K562 (cell line): ENCODE results near the gene ZCCHC24. TPM values are rescaled to one million over a fixed set of nuclear protein-coding genes. Genes with fewer than 3 reads are reported as not detected.
A peak's percentile ranks its signal among the peaks of the same experiment; 100 is the strongest.

Source experiments
- CHCHD3 ChIP-seq: fragments of 250-450 bp; sonication (Bioruptor Pico); IDR thresholded peaks from 2 replicates; pipeline ENCODE4 v2.1.2; 2022; ENCODE audit warnings: mild to moderate bottlenecking
- FOXP1 ChIP-seq: sonication (generic); formaldehyde crosslinking; IDR thresholded peaks from 2 replicates; pipeline ENCODE4 v1.8.0; 2022; ENCODE audit warnings: mild to moderate bottlenecking, missing genetic modification reagents
- GTF2F1 ChIP-seq: IDR thresholded peaks from 2 replicates; pipeline ENCODE4 v1.6.1; 2011; ENCODE audit warnings: low read depth, low read length, improper control_type of control experiment
- TAF9B ChIP-seq: fragments of 450-650 bp; IDR thresholded peaks from 2 replicates; pipeline ENCODE4 v1.6.1; 2018; ENCODE audit warnings: mild to moderate bottlenecking; ENCODE audit not compliant: partially characterized antibody
- ZNF77 ChIP-seq: fragments of 250-450 bp; sonication (Bioruptor Pico); IDR thresholded peaks from 2 replicates; pipeline ENCODE4 v1.5.0; 2020
- polyA plus RNA-seq, 8 experiments: library from polyadenylated mRNA; depleted of rRNA in 4 of 8; stranded (reverse) in 5 of 8; unstranded in 3 of 8; fragments of >200 nt; fragmentation: Nextera tagmentation in 2 of 8; fragmentation: Illumina TruSeq in 1 of 8; extraction: Ambion mirVana in 2 of 8; extraction: Trizol in 1 of 8; gene quantifications; 2 replicates each; pipeline versions ENCODE4 v1.2.1 to v1.2.3, GENCODE V29; 2011 to 2014; ENCODE audit warnings: inconsistent platforms in 1 of 8, missing spikeins in 1 of 8
- total RNA-seq, 7 experiments: library from RNA; depleted of rRNA in 6 of 7; stranded (reverse); fragments of >200 nt in 6 of 7; fragmentation: Illumina TruSeq in 2 of 7; extraction: Trizol in 2 of 7; gene quantifications; 2 replicates each; pipeline versions ENCODE4 v1.2.1 to v1.2.3, GENCODE V29; 2011 to 2021; ENCODE audit warnings: low replicate concordance in 1 of 7
- TF ChIP-seq, protein P1 (sequence below): fragments of 450-650 bp; IDR thresholded peaks from 2 replicates; pipeline ENCODE4 v1.6.1; 2016; ENCODE audit warnings: mild to moderate bottlenecking
- TF ChIP-seq, protein P2 (sequence below): fragments of 250-450 bp; sonication (Bioruptor Pico); IDR thresholded peaks from 2 replicates; pipeline ENCODE4 v1.9.0; 2021; ENCODE audit warnings: mild to moderate bottlenecking
- TF ChIP-seq, protein P3 (sequence below): fragments of 450-650 bp; IDR thresholded peaks from 2 replicates; pipeline ENCODE4 v1.6.1; 2016; ENCODE audit warnings: low read depth, mild to moderate bottlenecking, moderate library complexity
- TF ChIP-seq, protein P4 (sequence below): fragments of 450-650 bp; IDR thresholded peaks from 2 replicates; pipeline ENCODE4 v1.6.1; 2018; ENCODE audit not compliant: partially characterized antibody
- TF ChIP-seq, protein P5 (sequence below): sonication (generic); formaldehyde crosslinking; IDR thresholded peaks from 2 replicates; pipeline ENCODE4 v1.8.1; 2023; ENCODE audit warnings: mild to moderate bottlenecking, missing genetic modification reagents
- TF ChIP-seq, protein P6 (sequence below): fragments of 450-650 bp; IDR thresholded peaks from 2 replicates; pipeline ENCODE4 v1.6.1; 2017; ENCODE audit warnings: antibody characterized with exemption
- TF ChIP-seq, protein P7 (sequence below): fragments of 250-450 bp; sonication (Bioruptor Pico); IDR thresholded peaks from 2 replicates; pipeline ENCODE4 v1.4.0; 2020; ENCODE audit warnings: mild to moderate bottlenecking, moderate library complexity

Gene ZCCHC24
- total and polyA plus RNA-seq, 9 of the 15 experiments (the other 6 are each of a cell fraction or from before 2014, with no cell fraction given) = 0.84 to 11.0 (median 4.6) TPM

DNA sequence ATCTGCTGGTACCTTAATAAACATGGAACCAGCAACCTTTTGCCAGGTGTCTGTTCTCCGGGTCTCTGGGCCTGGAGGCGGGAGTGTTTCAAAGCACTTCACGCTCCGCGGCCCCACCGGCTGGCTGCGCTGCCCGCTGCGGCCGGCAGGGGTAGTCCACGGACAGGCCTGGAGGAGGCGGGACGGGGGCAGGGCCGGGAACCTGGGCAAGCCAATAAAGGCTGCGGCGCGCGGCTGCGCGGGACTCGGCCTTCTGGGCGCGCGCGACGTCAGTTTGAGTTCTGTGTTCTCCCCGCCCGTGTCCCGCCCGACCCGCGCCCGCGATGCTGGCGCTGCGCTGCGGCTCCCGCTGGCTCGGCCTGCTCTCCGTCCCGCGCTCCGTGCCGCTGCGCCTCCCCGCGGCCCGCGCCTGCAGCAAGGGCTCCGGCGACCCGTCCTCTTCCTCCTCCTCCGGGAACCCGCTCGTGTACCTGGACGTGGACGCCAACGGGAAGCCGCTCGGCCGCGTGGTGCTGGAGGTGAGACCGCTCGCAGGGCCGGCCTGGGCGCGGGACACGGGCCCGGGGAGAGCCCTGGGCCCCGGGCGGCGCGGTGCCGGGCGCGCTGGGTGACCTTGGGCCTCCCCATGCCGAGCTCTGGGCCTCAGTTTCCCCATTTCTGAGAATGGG, 98.1 kb downstream of the ZCCHC24 start, which contains the start of gene PPIF (continued):
- no peak for TF ChIP-seq CHCHD3 (CRISPR knock-in tag)
- TF ChIP-seq, protein P1, sequence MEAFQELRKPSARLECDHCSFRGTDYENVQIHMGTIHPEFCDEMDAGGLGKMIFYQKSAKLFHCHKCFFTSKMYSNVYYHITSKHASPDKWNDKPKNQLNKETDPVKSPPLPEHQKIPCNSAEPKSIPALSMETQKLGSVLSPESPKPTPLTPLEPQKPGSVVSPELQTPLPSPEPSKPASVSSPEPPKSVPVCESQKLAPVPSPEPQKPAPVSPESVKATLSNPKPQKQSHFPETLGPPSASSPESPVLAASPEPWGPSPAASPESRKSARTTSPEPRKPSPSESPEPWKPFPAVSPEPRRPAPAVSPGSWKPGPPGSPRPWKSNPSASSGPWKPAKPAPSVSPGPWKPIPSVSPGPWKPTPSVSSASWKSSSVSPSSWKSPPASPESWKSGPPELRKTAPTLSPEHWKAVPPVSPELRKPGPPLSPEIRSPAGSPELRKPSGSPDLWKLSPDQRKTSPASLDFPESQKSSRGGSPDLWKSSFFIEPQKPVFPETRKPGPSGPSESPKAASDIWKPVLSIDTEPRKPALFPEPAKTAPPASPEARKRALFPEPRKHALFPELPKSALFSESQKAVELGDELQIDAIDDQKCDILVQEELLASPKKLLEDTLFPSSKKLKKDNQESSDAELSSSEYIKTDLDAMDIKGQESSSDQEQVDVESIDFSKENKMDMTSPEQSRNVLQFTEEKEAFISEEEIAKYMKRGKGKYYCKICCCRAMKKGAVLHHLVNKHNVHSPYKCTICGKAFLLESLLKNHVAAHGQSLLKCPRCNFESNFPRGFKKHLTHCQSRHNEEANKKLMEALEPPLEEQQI = no peak
- no peak for TF ChIP-seq TAF9B
- TF ChIP-seq FOXP1 (CRISPR knock-in tag) = no peak
- TF ChIP-seq, protein P2, sequence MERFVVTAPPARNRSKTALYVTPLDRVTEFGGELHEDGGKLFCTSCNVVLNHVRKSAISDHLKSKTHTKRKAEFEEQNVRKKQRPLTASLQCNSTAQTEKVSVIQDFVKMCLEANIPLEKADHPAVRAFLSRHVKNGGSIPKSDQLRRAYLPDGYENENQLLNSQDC (CRISPR knock-in tag) = no peak
- TF ChIP-seq, protein P3, sequence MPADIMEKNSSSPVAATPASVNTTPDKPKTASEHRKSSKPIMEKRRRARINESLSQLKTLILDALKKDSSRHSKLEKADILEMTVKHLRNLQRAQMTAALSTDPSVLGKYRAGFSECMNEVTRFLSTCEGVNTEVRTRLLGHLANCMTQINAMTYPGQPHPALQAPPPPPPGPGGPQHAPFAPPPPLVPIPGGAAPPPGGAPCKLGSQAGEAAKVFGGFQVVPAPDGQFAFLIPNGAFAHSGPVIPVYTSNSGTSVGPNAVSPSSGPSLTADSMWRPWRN = no peak
- TF ChIP-seq, protein P4, sequence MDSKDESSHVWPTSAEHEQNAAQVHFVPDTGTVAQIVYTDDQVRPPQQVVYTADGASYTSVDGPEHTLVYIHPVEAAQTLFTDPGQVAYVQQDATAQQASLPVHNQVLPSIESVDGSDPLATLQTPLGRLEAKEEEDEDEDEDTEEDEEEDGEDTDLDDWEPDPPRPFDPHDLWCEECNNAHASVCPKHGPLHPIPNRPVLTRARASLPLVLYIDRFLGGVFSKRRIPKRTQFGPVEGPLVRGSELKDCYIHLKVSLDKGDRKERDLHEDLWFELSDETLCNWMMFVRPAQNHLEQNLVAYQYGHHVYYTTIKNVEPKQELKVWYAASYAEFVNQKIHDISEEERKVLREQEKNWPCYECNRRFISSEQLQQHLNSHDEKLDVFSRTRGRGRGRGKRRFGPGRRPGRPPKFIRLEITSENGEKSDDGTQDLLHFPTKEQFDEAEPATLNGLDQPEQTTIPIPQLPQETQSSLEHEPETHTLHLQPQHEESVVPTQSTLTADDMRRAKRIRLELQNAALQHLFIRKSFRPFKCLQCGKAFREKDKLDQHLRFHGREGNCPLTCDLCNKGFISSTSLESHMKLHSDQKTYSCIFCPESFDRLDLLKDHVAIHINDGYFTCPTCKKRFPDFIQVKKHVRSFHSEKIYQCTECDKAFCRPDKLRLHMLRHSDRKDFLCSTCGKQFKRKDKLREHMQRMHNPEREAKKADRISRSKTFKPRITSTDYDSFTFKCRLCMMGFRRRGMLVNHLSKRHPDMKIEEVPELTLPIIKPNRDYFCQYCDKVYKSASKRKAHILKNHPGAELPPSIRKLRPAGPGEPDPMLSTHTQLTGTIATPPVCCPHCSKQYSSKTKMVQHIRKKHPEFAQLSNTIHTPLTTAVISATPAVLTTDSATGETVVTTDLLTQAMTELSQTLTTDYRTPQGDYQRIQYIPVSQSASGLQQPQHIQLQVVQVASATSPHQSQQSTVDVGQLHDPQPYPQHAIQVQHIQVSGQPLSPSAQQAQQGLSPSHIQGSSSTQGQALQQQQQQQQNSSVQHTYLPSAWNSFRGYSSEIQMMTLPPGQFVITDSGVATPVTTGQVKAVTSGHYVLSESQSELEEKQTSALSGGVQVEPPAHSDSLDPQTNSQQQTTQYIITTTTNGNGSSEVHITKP = no peak
- no peak for TF ChIP-seq ZNF77 (CRISPR knock-in tag)
- TF ChIP-seq, protein P5, sequence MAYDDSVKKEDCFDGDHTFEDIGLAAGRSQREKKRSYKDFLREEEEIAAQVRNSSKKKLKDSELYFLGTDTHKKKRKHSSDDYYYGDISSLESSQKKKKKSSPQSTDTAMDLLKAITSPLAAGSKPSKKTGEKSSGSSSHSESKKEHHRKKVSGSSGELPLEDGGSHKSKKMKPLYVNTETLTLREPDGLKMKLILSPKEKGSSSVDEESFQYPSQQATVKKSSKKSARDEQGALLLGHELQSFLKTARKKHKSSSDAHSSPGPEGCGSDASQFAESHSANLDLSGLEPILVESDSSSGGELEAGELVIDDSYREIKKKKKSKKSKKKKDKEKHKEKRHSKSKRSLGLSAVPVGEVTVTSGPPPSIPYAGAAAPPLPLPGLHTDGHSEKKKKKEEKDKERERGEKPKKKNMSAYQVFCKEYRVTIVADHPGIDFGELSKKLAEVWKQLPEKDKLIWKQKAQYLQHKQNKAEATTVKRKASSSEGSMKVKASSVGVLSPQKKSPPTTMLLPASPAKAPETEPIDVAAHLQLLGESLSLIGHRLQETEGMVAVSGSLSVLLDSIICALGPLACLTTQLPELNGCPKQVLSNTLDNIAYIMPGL (CRISPR knock-in tag) = peak; percentile 89
- TF ChIP-seq, protein P6, sequence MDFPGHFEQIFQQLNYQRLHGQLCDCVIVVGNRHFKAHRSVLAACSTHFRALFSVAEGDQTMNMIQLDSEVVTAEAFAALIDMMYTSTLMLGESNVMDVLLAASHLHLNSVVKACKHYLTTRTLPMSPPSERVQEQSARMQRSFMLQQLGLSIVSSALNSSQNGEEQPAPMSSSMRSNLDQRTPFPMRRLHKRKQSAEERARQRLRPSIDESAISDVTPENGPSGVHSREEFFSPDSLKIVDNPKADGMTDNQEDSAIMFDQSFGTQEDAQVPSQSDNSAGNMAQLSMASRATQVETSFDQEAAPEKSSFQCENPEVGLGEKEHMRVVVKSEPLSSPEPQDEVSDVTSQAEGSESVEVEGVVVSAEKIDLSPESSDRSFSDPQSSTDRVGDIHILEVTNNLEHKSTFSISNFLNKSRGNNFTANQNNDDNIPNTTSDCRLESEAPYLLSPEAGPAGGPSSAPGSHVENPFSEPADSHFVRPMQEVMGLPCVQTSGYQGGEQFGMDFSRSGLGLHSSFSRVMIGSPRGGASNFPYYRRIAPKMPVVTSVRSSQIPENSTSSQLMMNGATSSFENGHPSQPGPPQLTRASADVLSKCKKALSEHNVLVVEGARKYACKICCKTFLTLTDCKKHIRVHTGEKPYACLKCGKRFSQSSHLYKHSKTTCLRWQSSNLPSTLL = no peak
- TF ChIP-seq, protein P7, sequence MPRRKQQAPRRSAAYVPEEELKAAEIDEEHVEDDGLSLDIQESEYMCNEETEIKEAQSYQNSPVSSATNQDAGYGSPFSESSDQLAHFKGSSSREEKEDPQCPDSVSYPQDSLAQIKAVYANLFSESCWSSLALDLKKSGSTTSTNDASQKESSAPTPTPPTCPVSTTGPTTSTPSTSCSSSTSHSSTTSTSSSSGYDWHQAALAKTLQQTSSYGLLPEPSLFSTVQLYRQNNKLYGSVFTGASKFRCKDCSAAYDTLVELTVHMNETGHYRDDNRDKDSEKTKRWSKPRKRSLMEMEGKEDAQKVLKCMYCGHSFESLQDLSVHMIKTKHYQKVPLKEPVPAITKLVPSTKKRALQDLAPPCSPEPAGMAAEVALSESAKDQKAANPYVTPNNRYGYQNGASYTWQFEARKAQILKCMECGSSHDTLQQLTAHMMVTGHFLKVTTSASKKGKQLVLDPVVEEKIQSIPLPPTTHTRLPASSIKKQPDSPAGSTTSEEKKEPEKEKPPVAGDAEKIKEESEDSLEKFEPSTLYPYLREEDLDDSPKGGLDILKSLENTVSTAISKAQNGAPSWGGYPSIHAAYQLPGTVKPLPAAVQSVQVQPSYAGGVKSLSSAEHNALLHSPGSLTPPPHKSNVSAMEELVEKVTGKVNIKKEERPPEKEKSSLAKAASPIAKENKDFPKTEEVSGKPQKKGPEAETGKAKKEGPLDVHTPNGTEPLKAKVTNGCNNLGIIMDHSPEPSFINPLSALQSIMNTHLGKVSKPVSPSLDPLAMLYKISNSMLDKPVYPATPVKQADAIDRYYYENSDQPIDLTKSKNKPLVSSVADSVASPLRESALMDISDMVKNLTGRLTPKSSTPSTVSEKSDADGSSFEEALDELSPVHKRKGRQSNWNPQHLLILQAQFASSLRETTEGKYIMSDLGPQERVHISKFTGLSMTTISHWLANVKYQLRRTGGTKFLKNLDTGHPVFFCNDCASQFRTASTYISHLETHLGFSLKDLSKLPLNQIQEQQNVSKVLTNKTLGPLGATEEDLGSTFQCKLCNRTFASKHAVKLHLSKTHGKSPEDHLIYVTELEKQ (CRISPR knock-in tag) = no peak
- peak; percentile 75; the same call in 1 of the 2 replicates for TF ChIP-seq GTF2F1
